GM19467 (cell line): ENCODE measurements around the gene SMU1.

ENCODE experiments used
- ATAC-seq: cut with Tn5 transposase; IDR thresholded peaks from one replicate; pipeline ENCODE4 v1.9.1; 2021; ENCODE audit warnings: mild to moderate bottlenecking, moderate library complexity; ENCODE audit not compliant: unreplicated experiment

The SMU1 gene

GRCh38 chr9:33046061-33046460 is 30.4 kb downstream of the SMU1 start:
- ATAC-seq: no peak

- no peak for ATAC-seq
These were observed 31.7 kb downstream of the SMU1 start for GRCh38 chr9:33044677-33045282.

GRCh38 chr9:33044162-33044673 is 32.3 kb downstream of the SMU1 start:
- peak; percentile 75 for ATAC-seq

- no peak for ATAC-seq
These were observed 32.8 kb downstream of the SMU1 start for GRCh38 chr9:33043671-33044070.

- no peak for ATAC-seq
These were observed 34.0 kb downstream of the SMU1 start for GRCh38 chr9:33042473-33042872.

GRCh38 chr9:33041432-33042188 is 34.9 kb downstream of the SMU1 start:
- ATAC-seq: no peak

- ATAC-seq: no peak
These were observed 35.6 kb downstream of the SMU1 start for GRCh38 chr9:33040792-33041431.

GRCh38 chr9:33032865-33033264 is 43.6 kb downstream of the SMU1 start:
- ATAC-seq: no peak

- no peak for ATAC-seq
These were observed 44.2 kb downstream of the SMU1 start for GRCh38 chr9:33032292-33032691.

- no peak for ATAC-seq
These were observed 46.2 kb downstream of the SMU1 start for GRCh38 chr9:33030285-33030684.

GRCh38 chr9:33029231-33029786 is 47.2 kb downstream of the SMU1 start:
- ATAC-seq: no peak

- peak; percentile 29 for ATAC-seq
These were observed 50.7 kb downstream of the SMU1 start for GRCh38 chr9:33025572-33026342.

GRCh38 chr9:33024966-33025571 is 51.4 kb downstream of the SMU1 start, which contains the start of gene DNAJA1:
Gene DNAJA1 (plus strand): TSS chr9:33025273. CDS start chr9:33026485, 1,212 bp downstream.
- peak; percentile 93 for ATAC-seq

- ATAC-seq: no peak
These were observed 52.1 kb downstream of the SMU1 start for GRCh38 chr9:33024126-33024965.

GRCh38 chr9:33023661-33024060 is 52.8 kb downstream of the SMU1 start:
- ATAC-seq: no peak

GRCh38 chr9:33022755-33023154 is 53.7 kb downstream of the SMU1 start:
- ATAC-seq: no peak

GRCh38 chr9:33022303-33022702 is 54.2 kb downstream of the SMU1 start:
- ATAC-seq: no peak

- ATAC-seq: no peak
These were observed 56.7 kb downstream of the SMU1 start for GRCh38 chr9:33019797-33020196.

GRCh38 chr9:33017283-33018041 is 59.0 kb downstream of the SMU1 start:
- ATAC-seq: no peak
